GM12878 (cell line): Measurements from ENCODE around the gene NR1D2.

Experiments
- CHD2 ChIP-seq: IDR thresholded peaks from 2 replicates; pipeline ENCODE4 v1.6.1; 2011; ENCODE audit warnings: low read depth, low read length, improper control_type of control experiment, borderline replicate concordance
- CTCF ChIP-seq, 3 experiments: IDR thresholded peaks in 2 of 3; conservative IDR thresholded peaks in 1 of 3; 2 replicates each; pipeline ENCODE4 v1.5.1; 2011; ENCODE audit warnings: low read depth in 3 of 3, low read length in 3 of 3, mild to moderate bottlenecking in 3 of 3, control low read depth in 2 of 3, moderate library complexity in 2 of 3, inconsistent platforms in 1 of 3, mixed read lengths in 1 of 3; ENCODE audit not compliant: control insufficient read depth in 2 of 3, insufficient read depth in 1 of 3; ENCODE audit errors: extremely low read depth in 1 of 3
- REST ChIP-seq: IDR thresholded peaks from 2 replicates; pipeline ENCODE4 v1.6.1; 2012; ENCODE audit warnings: mild to moderate bottlenecking, low read depth, low read length
- SMC3 ChIP-seq: IDR thresholded peaks from 2 replicates; pipeline ENCODE4 v1.6.1; 2011; ENCODE audit warnings: low read length, improper control_type of control experiment, borderline replicate concordance

- TF ChIP-seq REST (no peak), SMC3 (no peak), CHD2 (no peak), CTCF (IDR thresholded peaks at IDR 0.05 in 2 of 3, conservative IDR thresholded peaks at IDR 0.05 in 1 of 3; ENCODE audit: control insufficient read depth in 2 of 3, extremely low read depth in 1 of 3, insufficient read depth in 1 of 3, low read depth in 3 of 3, low read length in 3 of 3) (no peak)
Observed at GRCh38 chr3:24020036-24020691, 75.1 kb downstream of the NR1D2 start.
